Hypothalamus (tissue), 51 donors: ENCODE results near the gene ALKBH5.

ENCODE experiments used
- DNase-seq, 51 donors: peaks; one replicate each; lab custom pipeline; 2025; lab: John Stamatoyannopoulos, UW

ALKBH5 gene

GRCh38 chr17:18184143-18185031, 759 bp downstream of the ALKBH5 start:
- DNase-seq = peak in 32 of 51 donors; percentile 9 to 77 (median 38)

GRCh38 chr17:18185391-18185790, 1.8 kb downstream of the ALKBH5 start:
- peak in 2 of 51 donors; percentile 15 to 29 for DNase-seq

- DNase-seq = no peak
Measured at GRCh38 chr17:18185832-18186626, 2.4 kb downstream of the ALKBH5 start.

GRCh38 chr17:18186627-18186982, 3.0 kb downstream of the ALKBH5 start:
- DNase-seq = peak in 5 of 51 donors; percentile 11 to 50 (median 31)

GRCh38 chr17:18187226-18187625, 3.6 kb downstream of the ALKBH5 start:
- DNase-seq = peak in 7 of 51 donors; percentile 24 to 59 (median 35)

GRCh38 chr17:18187821-18188761, 4.5 kb downstream of the ALKBH5 start:
- DNase-seq = peak in 5 of 51 donors; percentile 19 to 33 (median 26)

- DNase-seq = no peak
Measured at GRCh38 chr17:18190628-18191235, 7.1 kb downstream of the ALKBH5 start.

GRCh38 chr17:18191236-18191667, 7.6 kb downstream of the ALKBH5 start:
- peak in 2 of 51 donors; percentile 11 to 21 for DNase-seq

GRCh38 chr17:18191967-18192366, 8.3 kb downstream of the ALKBH5 start:
- DNase-seq = peak in 1 of 51 donors; percentile 7

GRCh38 chr17:18194394-18194793, 10.8 kb downstream of the ALKBH5 start:
- DNase-seq = no peak

- DNase-seq = no peak
Measured at GRCh38 chr17:18194804-18195203, 11.2 kb downstream of the ALKBH5 start.

- peak in 1 of 51 donors; percentile 41 for DNase-seq
Measured at GRCh38 chr17:18195246-18195645, 11.6 kb downstream of the ALKBH5 start.

- DNase-seq = no peak
Measured at GRCh38 chr17:18197535-18198194, 14.0 kb downstream of the ALKBH5 start.

- no peak for DNase-seq
Measured at GRCh38 chr17:18198530-18198929, 14.9 kb downstream of the ALKBH5 start.

- no peak for DNase-seq
Measured at GRCh38 chr17:18201108-18201507, 17.5 kb downstream of the ALKBH5 start.

- DNase-seq = no peak
Measured at GRCh38 chr17:18203308-18203707, 19.7 kb downstream of the ALKBH5 start.

GRCh38 chr17:18205861-18206260, 22.2 kb downstream of the ALKBH5 start:
- no peak for DNase-seq

GRCh38 chr17:18206962-18207361, 23.3 kb downstream of the ALKBH5 start:
- no peak for DNase-seq

- DNase-seq = no peak
Measured at GRCh38 chr17:18208092-18208491, 24.5 kb downstream of the ALKBH5 start.
